WERI-Rb-1 (cell line): Measurements from ENCODE around the gene SCAI.
"Not testable (repeated sequence)": the region's sequence is repeated elsewhere in the genome, so short reads cannot be mapped to it uniquely, and the experiment has no call there.

Experiments used
- DNase-seq: peaks from one replicate; pipeline ENCODE4 v3.0.0-alpha.2; 2020
- H3K27ac ChIP-seq: fragments of 250-450 bp; sonication (Bioruptor Pico); 2 replicates; pipeline ENCODE4 v1.5.1; 2020; ENCODE audit warnings: mild to moderate bottlenecking, moderate library complexity
- H3K27me3 ChIP-seq: fragments of 250-450 bp; sonication (Bioruptor Pico); 2 replicates; pipeline ENCODE4 v1.5.1; 2021; ENCODE audit warnings: mild to moderate bottlenecking, low read depth, moderate library complexity; ENCODE audit not compliant: insufficient read depth, severe bottlenecking
- H3K36me3 ChIP-seq: fragments of 250-450 bp; sonication (Bioruptor Pico); 2 replicates; pipeline ENCODE4 v1.5.1; 2020; ENCODE audit warnings: mild to moderate bottlenecking, moderate library complexity
- H3K4me3 ChIP-seq: 2 replicates; pipeline ENCODE4 v1.5.1; 2011; ENCODE audit warnings: low read depth, mild to moderate bottlenecking, control low read depth, low read length
- H3K9me3 ChIP-seq: fragments of 250-450 bp; sonication (Bioruptor Pico); 2 replicates; pipeline ENCODE4 v1.5.1; 2021; ENCODE audit warnings: mild to moderate bottlenecking, moderate library complexity; ENCODE audit not compliant: severe bottlenecking
- CTCF ChIP-seq: IDR thresholded peaks from 2 replicates; pipeline ENCODE4 v1.5.1; 2011; ENCODE audit warnings: low read depth, mild to moderate bottlenecking, control low read depth, inconsistent platforms, low read length

The SCAI gene

GRCh38 chr9:125121146-125121545 is 22.2 kb downstream of the SCAI start:
- no peak for TF ChIP-seq CTCF
- Histone ChIP-seq H3K4me3 (no peak overlapping the region), H3K9me3 (no peaks in the 10 kb centered on the region), H3K36me3 (peaks cover 4% of the 10 kb centered on the region), H3K27ac (no peak overlapping the region), H3K27me3 (no peaks in the 10 kb centered on the region)
- no peak for DNase-seq

- TF ChIP-seq CTCF = 0 out of 2 replicates have a peak, but pooled peaks have one; percentile 5
- no peak overlapping the region for H3K4me3 ChIP-seq
- DNase-seq = peak; percentile 17
- H3K36me3 ChIP-seq = peaks cover 4% of the 10 kb centered on the region
- H3K27ac ChIP-seq = no peak overlapping the region
- H3K9me3 ChIP-seq = no peaks in the 10 kb centered on the region
- no peaks in the 10 kb centered on the region for H3K27me3 ChIP-seq
Measured at GRCh38 chr9:125119643-125120286, 23.6 kb downstream of the SCAI start.

- not testable (repeated sequence) for H3K4me3 ChIP-seq, H3K27ac ChIP-seq, H3K27me3 ChIP-seq
Measured at GRCh38 chr9:125118696-125119095, 24.6 kb downstream of the SCAI start.

GRCh38 chr9:125114503-125114902 is 28.8 kb downstream of the SCAI start:
- not testable (repeated sequence) for H3K4me3 ChIP-seq, H3K9me3 ChIP-seq, H3K27me3 ChIP-seq, H3K27ac ChIP-seq, H3K36me3 ChIP-seq, DNase-seq

More at GRCh38 chr9:125118696-125119095, 24.6 kb downstream of the SCAI start:
- not testable (repeated sequence) for H3K9me3 ChIP-seq, DNase-seq, H3K36me3 ChIP-seq

GRCh38 chr9:125110464-125110863 is 32.9 kb downstream of the SCAI start:
- TF ChIP-seq CTCF = no peak
- Histone ChIP-seq H3K9me3 (peaks cover 3% of the 10 kb centered on the region), H3K27me3 (no peaks in the 10 kb centered on the region), H3K27ac (no peak overlapping the region), H3K4me3 (no peak overlapping the region), H3K36me3 (no peaks in the 10 kb centered on the region; the same call in 1 of the 2 replicates)
- DNase-seq = no peak

- not testable (repeated sequence) for H3K36me3 ChIP-seq, H3K9me3 ChIP-seq, H3K27ac ChIP-seq, DNase-seq, H3K27me3 ChIP-seq, H3K4me3 ChIP-seq
Measured at GRCh38 chr9:125108541-125108940, 34.8 kb downstream of the SCAI start.

- TF ChIP-seq CTCF = no peak
- Histone ChIP-seq H3K4me3 (no peak overlapping the region), H3K27ac (no peak overlapping the region), H3K27me3 (no peaks in the 10 kb centered on the region), H3K36me3 (no peaks in the 10 kb centered on the region), H3K9me3 (no peaks in the 10 kb centered on the region)
- DNase-seq = no peak
Measured at GRCh38 chr9:125106285-125106893, 36.9 kb downstream of the SCAI start.
